Measurements from ENCODE around the gene EIF5A. TPM values are rescaled to one million over a fixed set of nuclear protein-coding genes. Genes with fewer than 3 reads are reported as not detected.

EIF5A gene
- total RNA-seq (100 to 1,000 TPM; 307 to 622 TPM), polyA plus RNA-seq (ENCODE audit: insufficient read length in 6 of 6) (100 to 1,000 TPM; 213 to 323 (median 262) TPM)
- long read RNA-seq, donor 1, transcript EIF5A-202 (6 exons, 1,511 nt): major isoform, 152 of 318 reads
- long read RNA-seq, donor 1, transcript EIF5A-201 (6 exons, 1,256 nt): minor isoform, 6 of 318 reads
- long read RNA-seq, donor 1, transcript EIF5A-205 (6 exons, 1,271 nt): minor isoform, 7 of 318 reads
- long read RNA-seq, donor 1, partial matches to known transcripts: 112 of 318 reads
- long read RNA-seq, donor 1, other reads (novel, unspliced or antisense): 36 of 318 reads
- long read RNA-seq, donor 2, transcript EIF5A-202 (6 exons, 1,511 nt): major isoform, 118 of 686 reads
- long read RNA-seq, donor 2, transcript EIF5A-205 (6 exons, 1,271 nt): minor isoform, 11 of 686 reads
- long read RNA-seq, donor 2, transcript EIF5A-210 (2 exons, 609 nt): minor isoform, 6 of 686 reads
- long read RNA-seq, donor 2, partial matches to known transcripts: 488 of 686 reads
- long read RNA-seq, donor 2, other reads (novel, unspliced or antisense): 59 of 686 reads
- long read RNA-seq, donor 3, transcript EIF5A-202 (6 exons, 1,511 nt): major isoform, 132 of 467 reads
- long read RNA-seq, donor 3, transcript EIF5A-205 (6 exons, 1,271 nt): minor isoform, 7 of 467 reads
- long read RNA-seq, donor 3, partial matches to known transcripts: 294 of 467 reads
- long read RNA-seq, donor 3, other reads (novel, unspliced or antisense): 33 of 467 reads
- long read RNA-seq, donor 4, transcript EIF5A-205 (6 exons, 1,271 nt): minor isoform, 17 of 268 reads
- long read RNA-seq, donor 4, transcript EIF5A-202 (6 exons, 1,511 nt): major isoform, 227 of 268 reads
- long read RNA-seq, donor 4, partial matches to known transcripts: 12 of 268 reads
- long read RNA-seq, donor 4, other reads (novel, unspliced or antisense): 7 of 268 reads
- long read RNA-seq, donor 5, transcript EIF5A-202 (6 exons, 1,511 nt): major isoform, 135 of 158 reads
- long read RNA-seq, donor 5, partial matches to known transcripts: 16 of 158 reads
- long read RNA-seq, donor 5, other reads (novel, unspliced or antisense): 0 of 158 reads
- long read RNA-seq, donor 6, transcript EIF5A-202 (6 exons, 1,511 nt): major isoform, 115 of 141 reads
- long read RNA-seq, donor 6, transcript EIF5A-205 (6 exons, 1,271 nt): minor isoform, 13 of 141 reads
- long read RNA-seq, donor 6, partial matches to known transcripts: 5 of 141 reads
- long read RNA-seq, donor 6, other reads (novel, unspliced or antisense): 0 of 141 reads
- long read RNA-seq, donor 7, transcript EIF5A-202 (6 exons, 1,511 nt): major isoform, 51 of 116 reads
- long read RNA-seq, donor 7, partial matches to known transcripts: 34 of 116 reads
- long read RNA-seq, donor 7, other reads (novel, unspliced or antisense): 25 of 116 reads
- long read RNA-seq, donor 8, transcript EIF5A-202 (6 exons, 1,511 nt): major isoform, 128 of 302 reads
- long read RNA-seq, donor 8, transcript EIF5A-205 (6 exons, 1,271 nt): minor isoform, 10 of 302 reads
- long read RNA-seq, donor 8, partial matches to known transcripts: 87 of 302 reads
- long read RNA-seq, donor 8, other reads (novel, unspliced or antisense): 73 of 302 reads
- long read RNA-seq, donor 9, partial matches to known transcripts: 0 of 2 reads
- long read RNA-seq, donor 9, other reads (novel, unspliced or antisense): 0 of 2 reads
- long read RNA-seq, donor 10, transcript EIF5A-205 (6 exons, 1,271 nt): minor isoform, 68 of 954 reads
- long read RNA-seq, donor 10, transcript EIF5A-202 (6 exons, 1,511 nt): major isoform, 846 of 954 reads
- long read RNA-seq, donor 10, partial matches to known transcripts: 14 of 954 reads
- long read RNA-seq, donor 10, other reads (novel, unspliced or antisense): 23 of 954 reads
- long read RNA-seq, donor 11: 0 reads
- long read RNA-seq, donor 12, transcript EIF5A-202 (6 exons, 1,511 nt): major isoform, 94 of 102 reads
- long read RNA-seq, donor 12, transcript EIF5A-205 (6 exons, 1,271 nt): minor isoform, 5 of 102 reads
- long read RNA-seq, donor 12, partial matches to known transcripts: 0 of 102 reads
- long read RNA-seq, donor 12, other reads (novel, unspliced or antisense): 0 of 102 reads

DNA sequence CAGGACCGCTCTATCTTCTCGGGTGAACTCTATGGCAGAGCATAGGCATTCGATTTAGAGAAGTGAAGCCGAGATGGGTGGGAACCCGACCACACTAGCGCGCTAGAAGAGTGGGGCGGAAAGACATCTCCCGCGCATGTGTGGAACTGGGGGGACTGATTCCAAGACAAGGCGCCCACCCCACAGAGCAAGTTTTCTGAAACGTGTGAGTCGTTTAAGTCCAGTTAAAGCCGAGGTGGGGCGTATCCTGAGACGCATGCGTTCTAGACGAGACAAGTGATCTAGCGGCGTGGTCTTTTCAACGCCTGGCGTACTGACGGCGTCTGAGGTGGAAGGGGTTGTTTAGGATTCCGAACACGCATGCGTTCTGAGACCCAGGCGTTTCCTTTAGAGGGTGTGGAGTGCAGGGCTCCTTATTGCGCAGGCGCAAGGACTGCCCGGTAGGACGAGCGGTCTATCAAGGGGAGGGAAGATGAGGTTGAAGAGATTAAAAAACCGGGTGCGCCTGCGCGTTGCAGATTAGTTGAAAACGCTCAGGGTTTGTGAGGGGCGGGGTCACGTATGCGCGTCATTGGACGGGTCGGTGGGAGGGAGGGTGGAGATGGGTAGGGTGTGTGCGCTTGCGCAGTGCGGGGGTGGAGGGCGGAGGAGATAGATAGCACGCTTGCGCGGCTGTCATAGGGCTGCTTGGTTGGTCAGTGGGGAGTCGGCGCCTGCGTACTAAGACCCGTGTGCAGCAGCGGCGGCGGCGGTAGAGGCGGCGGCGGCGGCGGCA is at the start of gene EIF5A:
Gene EIF5A, plus strand, starts transcription at position 718 of the 775 bp plus-strand sequence. CDS start 2,008 bp downstream, outside the sequence.
- Histone ChIP-seq H3K4me3 (peak within 1 kb of the TSS; percentile 89 to 97), H3K27me3 (no peaks in the 10 kb centered on the region), H3K36me3 (peaks cover 4 to 30% of the 10 kb centered on the region in 2 donors), H3K4me1 (peaks cover 17 to 37% of the 10 kb centered on the region in 2 donors), H3K9me3 (no peaks in the 10 kb centered on the region), H3K27ac (peak within 1 kb of the TSS; percentile 96)
- intact Hi-C loops (cut with DNase I): no loop called here
- peak; percentile 87 for ATAC-seq
- peak; percentile 100 for DNase-seq
- TF ChIP-seq, protein P1, sequence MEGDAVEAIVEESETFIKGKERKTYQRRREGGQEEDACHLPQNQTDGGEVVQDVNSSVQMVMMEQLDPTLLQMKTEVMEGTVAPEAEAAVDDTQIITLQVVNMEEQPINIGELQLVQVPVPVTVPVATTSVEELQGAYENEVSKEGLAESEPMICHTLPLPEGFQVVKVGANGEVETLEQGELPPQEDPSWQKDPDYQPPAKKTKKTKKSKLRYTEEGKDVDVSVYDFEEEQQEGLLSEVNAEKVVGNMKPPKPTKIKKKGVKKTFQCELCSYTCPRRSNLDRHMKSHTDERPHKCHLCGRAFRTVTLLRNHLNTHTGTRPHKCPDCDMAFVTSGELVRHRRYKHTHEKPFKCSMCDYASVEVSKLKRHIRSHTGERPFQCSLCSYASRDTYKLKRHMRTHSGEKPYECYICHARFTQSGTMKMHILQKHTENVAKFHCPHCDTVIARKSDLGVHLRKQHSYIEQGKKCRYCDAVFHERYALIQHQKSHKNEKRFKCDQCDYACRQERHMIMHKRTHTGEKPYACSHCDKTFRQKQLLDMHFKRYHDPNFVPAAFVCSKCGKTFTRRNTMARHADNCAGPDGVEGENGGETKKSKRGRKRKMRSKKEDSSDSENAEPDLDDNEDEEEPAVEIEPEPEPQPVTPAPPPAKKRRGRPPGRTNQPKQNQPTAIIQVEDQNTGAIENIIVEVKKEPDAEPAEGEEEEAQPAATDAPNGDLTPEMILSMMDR (IDR thresholded peaks at IDR 0.05): no peak

DNA sequence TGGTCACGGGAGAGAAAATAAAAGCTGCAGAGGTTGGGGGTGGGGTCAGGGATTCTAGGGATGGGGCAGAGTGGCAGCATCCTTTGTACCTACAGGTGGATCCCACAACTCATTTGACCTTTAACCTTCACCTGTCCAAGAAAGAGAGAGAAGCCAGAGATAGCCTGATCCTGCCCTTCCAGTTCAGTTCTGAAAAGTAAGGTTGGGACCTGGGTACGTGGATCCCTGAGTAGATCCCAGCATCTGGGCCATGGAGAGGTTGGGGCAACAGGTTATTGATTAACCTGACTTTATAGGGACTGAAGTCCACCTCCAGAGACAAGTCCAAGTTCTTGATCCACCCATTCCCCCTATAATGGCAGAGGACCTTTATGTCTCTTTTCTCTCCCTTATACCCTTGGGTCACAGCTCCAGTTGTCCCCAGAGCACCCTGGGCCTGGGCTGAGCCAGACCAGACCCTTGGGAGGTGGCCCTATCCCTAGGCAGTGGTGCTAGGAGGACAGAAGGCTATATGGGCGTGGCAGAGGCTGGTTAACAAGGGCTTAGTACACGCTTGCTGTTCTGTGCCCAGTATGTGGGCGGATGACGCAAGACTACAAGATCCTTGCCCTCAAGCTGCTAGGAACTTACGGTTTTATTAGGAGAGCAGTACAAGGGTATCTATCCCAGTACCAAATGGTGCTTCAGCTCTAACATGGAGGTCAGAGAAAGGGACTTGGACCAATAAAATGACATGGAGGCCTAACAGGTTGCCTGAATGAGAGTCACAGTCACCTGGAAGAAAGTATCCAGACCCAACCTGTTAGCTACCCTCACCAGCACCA is 48.5 kb upstream of the EIF5A start:
- Histone ChIP-seq H3K4me3 (peak overlapping the region in 1 of 2 donors; percentile 59), H3K9me3 (no peaks in the 10 kb centered on the region), H3K36me3 (peaks cover 0 to 65% of the 10 kb centered on the region in 2 donors), H3K27me3 (peaks cover 10 to 37% of the 10 kb centered on the region in 2 donors), H3K4me1 (peaks cover 3 to 46% of the 10 kb centered on the region in 2 donors), H3K27ac (no peak overlapping the region)
- ATAC-seq (peak; percentile 46), DNase-seq (peak in 1 of 4 donors; percentile 85)
- TF ChIP-seq, protein P1 (IDR thresholded peaks at IDR 0.05): no peak
- intact Hi-C loops (cut with DNase I): no loop called here

DNA sequence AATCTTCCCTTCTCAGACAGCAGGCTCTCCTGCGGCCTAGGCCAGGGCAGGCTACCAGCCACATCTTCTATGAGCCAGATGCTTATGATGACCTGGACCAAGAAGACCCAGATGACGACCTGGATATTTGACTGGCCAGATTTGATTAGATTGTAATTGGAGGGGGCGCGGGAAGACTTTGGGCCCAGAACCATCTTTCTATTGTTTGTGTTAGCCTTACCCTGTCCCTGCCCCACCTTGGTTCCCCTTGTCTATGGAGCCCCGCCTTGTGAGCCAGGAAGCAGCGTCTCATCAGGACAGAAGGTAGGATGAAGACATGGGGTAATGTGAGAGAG is 47.9 kb upstream of the EIF5A start:
- intact Hi-C loops (cut with DNase I): no loop called here
- Histone ChIP-seq H3K36me3 (peaks cover 0 to 59% of the 10 kb centered on the region in 2 donors), H3K9me3 (no peaks in the 10 kb centered on the region), H3K27ac (peak overlapping the region in 1 of 2 donors; percentile 19), H3K4me1 (peaks cover 3 to 46% of the 10 kb centered on the region in 2 donors), H3K27me3 (peaks cover 10 to 43% of the 10 kb centered on the region in 2 donors), H3K4me3 (peak overlapping the region in 1 of 2 donors; percentile 59)
- TF ChIP-seq, protein P1 (IDR thresholded peaks at IDR 0.05): no peak
- ATAC-seq: no peak
- DNase-seq: no peak

Measured in left lung (tissue), 14 donors.